Stimulated activated CD4-positive, alpha-beta T cell treated with anti-CD3 and anti-CD28 coated beads, Interleukin-15, amount 100 ng/mL, for 1 hour (primary cell): ENCODE results near the gene YJEFN3.
A peak's percentile ranks its signal among the peaks of the same experiment; 100 is the strongest.

ENCODE experiments used
- DNase-seq, 2 donors: peaks; one replicate each; pipeline ENCODE4 v3.0.0-alpha.2; 2020; ENCODE audit warnings: low read depth in 1 of 2, low spot score in 1 of 2

Gene YJEFN3

DNA sequence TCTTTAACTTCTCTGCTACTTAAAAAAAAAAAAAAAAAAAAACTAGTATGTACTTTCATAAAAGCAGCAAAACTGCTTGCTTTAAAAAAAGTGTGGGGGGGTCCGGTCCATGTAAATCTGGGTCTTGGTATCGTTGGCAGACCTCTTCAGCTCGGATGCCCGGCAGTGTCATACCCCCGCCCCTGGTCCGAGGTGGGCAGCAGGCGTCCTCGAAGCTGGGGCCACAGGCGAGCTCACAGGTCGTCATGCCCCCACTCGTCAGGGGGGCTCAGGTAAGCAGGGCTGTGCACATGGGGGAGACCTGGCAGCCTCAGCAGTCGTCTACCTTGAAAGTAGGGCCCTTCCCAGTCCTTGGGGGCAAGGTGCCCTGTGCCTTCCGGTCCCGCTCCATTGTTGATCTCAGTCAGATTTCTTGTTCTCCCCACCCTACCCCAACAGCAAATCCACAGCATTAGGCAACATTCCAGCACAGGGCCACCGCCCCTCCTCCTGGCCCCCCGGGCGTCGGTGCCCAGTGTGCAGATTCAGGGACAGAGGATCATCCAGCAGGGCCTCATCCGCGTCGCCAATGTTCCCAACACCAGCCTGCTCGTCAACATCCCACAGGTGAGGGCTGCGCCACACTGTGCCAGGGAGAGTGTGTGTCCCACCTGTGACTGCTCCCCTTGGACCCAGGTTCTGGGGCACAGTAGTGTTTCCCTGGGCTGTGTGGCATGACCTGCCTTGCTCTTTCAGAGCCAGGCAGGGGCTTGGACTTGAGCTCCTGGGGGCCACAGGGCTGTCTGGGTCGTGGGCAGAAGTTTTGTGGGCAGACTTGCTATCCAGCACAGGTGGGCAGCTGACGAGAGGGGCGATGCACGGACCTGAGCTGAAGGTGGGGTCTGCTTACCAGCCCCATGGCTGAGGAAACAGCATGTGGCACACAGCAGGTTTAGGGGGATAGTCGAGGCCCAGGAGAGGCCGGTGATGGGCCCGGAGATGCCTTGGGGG is 32.8 kb upstream of the YJEFN3 start:
- no peak for DNase-seq

DNA sequence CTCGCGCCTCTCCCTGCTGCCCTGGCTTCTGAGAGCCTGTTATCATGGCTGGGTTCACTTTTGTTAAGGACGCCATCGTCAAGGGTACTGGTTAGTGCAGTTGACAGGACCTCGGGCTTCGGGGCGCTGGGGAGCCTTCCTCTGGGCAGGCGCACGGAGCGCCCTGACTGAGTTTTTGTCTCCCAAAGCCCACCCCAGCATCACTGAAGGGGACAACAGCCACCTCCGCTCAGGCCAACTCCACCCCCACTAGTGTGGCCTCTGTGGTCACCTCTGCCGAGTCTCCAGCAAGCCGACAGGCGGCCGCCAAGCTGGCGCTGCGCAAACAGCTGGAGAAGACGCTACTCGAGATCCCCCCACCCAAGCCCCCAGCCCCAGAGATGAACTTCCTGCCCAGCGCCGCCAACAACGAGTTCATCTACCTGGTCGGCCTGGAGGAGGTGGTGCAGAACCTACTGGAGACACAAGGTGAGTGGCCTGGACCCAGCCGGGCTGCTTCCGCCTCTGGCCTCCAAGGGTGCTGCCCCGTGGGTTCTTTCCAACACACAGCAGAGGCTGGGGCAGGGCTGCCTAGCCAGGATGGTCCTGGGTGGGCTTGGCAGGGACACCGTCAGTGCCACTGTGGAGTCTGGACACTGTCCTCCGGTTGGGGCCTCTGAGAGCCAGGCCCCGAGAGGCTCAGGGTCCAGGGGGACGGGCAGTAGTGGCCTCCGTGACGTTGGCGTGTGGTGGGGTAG is 30.3 kb upstream of the YJEFN3 start:
- no peak for DNase-seq

DNA sequence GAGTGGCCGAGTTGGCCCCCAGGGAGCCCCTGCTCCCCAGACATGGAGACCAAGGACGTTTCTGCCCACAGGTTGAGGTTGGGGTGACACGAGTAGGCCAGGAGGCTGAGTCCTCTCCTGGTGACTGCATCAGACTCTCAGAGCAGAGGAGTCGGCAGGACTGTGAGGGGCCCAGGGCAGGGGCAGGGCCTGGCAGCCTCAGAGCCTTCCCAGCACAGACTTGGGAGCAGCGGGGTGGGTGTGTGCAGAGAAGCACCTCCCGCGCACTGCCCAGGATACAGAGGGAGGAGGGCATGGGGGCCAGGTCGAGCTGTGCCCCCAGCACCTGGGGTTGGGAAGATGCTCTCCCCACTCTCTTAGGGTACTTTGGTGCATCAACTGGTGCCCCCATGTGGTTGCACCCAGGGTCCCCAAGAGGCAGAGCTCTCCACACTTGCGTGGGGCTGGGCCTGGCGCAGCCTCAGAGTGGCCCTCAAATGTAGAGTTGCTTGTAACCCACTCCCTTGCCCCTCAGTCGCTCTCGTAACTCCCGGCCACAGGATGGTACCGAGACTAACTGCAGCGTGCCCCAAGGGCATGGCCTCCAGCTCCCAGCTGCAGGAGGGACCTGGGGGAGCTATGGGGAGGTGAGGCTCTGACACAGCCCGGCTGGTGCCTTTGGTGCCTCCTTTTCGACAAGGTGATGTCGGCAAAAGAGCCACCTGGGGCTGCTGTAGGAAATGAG is 29.3 kb upstream of the YJEFN3 start:
- DNase-seq: no peak

DNA sequence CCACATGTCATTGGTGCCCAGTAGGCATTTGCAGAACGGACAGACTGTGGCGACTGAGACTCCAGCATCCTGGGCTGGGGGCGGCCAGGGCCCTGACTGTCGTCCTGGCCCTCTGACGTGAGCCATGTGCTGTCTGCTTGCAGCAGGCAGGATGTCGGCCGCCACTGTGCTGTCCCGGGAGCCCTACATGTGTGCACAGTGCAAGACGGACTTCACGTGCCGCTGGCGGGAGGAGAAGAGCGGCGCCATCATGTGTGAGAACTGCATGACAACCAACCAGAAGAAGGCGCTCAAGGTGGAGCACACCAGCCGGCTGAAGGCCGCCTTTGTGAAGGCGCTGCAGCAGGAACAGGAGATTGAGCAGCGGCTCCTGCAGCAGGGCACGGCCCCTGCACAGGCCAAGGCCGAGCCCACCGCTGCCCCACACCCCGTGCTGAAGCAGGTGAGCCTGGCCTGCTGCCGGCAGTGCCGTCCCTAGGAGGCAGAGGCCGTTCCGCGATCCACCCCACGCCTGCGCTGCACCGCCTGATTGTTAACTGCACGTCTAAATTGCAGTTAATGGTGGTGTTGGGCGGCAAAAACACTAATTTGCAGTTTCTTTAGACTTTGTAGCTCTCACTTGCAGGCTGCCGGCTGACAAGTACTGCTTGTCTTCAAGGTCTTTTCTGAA is 27.6 kb upstream of the YJEFN3 start:
- no peak for DNase-seq

DNA sequence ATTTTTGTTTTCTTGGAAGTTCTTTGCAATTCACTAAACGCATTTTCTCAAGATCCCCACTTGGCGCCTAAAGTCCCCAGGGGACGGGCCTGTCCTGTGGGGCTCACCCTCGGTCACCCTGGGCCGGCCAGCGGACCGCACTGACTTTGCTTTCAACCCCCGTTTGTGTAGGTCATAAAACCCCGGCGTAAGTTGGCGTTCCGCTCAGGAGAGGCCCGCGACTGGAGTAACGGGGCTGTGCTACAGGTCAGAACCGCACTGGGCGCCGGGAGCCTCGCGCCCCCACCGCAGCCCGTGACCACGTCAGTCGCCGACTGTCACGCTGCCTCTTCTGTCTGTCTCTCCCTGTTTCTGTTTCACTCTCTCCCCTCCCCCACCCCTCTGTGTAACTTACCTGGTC is 26.9 kb upstream of the YJEFN3 start:
- no peak for DNase-seq

DNA sequence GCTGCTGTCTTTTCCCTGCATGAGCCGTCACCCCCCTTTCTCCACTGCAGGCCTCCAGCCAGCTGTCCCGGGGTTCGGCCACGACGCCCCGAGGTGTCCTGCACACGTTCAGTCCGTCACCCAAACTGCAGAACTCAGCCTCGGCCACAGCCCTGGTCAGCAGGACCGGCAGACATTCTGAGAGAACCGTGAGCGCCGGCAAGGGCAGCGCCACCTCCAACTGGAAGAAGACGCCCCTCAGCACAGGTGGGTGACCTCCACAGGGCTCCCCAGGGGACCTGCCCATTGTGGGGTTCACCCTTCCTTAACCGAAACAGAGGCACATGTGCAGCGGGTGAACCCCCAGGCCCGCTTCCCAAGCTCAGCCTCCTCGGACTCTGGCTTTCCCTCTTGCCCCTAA is 26.4 kb upstream of the YJEFN3 start:
- DNase-seq: no peak

DNA sequence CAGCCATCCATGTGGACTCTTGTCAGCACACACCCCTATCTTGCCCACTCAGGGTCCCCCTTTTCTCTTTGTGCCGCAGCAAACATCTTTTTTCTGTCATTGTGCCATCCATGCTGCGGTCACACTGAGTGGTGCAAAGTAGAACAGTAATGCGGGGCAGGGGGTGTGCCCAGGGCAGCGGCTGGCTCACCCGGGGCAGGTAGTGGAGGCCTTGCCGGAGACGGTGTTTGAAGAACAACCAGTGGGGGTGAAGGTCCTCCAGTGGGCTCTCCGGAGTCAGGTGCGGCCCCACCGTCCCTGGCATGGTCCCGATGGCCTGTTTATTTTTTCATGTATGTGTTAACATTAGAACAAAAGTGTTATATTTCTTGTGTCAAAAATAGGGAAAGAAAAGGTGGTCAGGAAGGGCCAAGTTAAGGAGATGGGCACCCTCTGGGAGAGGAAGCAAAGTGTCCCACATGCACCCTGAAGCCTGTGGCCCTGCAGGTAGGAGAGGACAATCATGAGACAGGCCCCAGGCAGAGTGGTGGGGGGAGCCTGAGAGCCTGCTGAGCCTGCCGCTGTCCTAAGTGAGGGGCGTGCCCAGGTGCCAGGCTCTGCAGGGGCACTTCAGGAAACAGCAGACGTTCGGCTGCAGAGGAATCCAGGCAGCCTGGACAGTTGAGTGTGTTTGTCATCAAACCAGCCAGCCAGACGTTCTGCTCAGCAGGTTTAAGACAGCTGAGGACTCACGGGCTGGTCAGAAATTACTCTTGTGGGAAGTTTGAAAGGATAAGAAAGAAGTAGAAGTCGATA is 25.7 kb upstream of the YJEFN3 start:
- DNase-seq: no peak

DNA sequence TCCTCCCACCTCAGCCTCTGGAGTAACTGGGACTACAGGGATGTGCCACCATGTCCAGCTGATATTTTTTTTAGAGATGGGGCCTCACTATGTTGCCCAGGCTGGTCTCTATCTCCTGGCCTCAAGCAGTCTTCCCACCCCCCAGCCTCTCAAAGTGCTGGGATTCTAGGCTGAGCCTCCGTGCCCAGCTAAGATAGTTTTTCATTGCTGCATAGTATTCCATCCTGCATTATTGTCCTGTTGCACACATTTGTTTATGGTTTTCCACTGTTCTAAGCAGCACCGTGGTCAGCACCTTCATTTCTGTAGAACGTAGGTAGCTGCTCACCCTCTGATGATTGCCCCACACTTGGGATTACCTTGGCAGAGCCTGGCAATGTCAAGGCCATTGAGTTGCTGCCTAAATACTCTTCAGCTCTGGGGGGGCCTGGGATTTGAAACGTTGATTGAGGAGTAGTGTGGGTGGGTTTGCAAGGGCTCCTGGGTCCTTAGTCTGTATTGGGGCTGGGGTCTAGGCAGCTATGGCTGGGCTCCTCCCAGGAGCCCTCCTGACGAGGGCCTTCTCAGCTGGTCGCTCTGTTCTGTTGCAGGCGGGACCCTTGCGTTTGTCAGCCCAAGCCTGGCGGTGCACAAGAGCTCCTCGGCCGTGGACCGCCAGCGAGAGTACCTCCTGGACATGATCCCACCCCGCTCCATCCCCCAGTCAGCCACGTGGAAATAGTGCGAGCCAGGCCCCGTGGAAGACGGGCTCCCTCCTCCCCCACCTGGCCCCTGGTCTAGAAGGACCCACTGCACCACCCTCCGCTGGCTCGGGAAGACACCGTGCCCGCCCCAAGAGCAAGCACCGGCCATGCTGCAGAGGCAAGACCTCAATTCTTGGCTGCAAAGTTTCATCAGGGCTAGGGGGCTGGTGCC is 23.7 kb upstream of the YJEFN3 start:
- DNase-seq: no peak

DNA sequence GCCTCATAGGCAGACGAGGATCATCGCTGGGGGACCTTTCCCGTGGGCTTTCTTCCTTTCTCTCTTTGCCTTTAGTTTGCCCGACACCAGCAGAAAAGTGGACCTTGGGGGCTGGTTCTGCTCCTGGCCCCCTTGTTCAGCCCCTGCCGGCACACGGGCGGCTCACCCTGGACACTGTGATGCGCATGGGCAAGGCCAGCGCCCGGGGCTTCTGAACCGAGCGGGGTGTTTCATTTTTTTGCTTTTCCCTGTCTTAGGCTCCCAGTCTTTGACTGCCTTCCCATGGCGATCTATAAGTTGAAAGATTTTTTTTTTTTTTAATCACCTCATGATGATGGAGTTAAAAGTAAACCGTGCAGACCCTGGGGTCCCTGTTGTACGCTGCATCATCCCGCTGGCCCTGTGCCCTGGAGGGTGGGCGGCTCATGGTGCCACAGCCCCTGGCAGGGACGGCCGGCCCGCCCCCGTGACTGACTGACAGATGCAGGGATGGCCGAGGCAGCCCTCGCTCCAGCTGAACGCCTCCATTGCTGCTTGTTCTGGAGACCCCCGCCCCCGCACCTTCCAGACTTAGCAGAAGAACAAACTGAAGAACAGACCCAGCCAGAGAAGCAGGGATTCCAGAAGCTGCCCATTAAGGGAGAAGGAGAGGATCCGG is 22.9 kb upstream of the YJEFN3 start:
- DNase-seq: no peak

DNA sequence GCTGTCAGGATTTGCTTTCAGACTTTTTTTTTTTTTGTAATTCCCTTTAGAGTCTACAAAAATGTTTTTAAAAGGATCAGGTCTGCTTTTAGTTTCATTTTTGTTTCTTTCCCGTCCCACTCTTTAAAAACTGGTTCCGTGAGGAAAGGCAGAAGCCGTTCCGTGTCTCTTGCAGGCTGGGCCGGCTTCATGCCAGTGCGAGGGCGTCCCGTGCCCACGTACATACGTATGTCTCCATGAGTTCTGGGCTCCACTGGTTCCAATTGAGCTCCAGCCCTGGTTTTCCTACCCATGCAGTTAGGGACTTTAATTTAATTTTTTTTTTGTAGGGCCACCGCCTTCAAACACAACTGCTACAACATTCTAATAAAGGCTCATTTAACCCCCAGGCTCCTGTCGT is 22.1 kb upstream of the YJEFN3 start:
- DNase-seq: no peak

DNA sequence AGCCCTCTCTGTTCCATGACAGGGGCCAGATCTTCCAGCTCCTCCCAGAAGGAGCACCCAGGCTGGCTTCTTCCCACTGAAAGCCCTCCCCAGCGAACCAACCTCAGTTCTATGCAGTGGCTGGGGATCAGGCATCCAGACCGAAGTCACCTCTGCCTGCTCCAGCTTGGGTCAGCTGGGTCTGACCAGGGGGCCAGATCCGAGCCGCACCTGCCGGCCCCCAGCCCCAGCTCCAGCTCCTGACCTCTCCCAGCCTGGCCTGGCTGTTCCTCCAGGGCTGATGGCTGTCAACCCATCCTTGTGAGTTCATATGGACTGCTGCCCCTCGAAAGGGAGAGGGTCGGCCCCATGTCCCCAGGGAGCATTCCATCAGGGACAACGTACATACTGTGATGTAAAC is 21.4 kb upstream of the YJEFN3 start:
- DNase-seq: no peak

DNA sequence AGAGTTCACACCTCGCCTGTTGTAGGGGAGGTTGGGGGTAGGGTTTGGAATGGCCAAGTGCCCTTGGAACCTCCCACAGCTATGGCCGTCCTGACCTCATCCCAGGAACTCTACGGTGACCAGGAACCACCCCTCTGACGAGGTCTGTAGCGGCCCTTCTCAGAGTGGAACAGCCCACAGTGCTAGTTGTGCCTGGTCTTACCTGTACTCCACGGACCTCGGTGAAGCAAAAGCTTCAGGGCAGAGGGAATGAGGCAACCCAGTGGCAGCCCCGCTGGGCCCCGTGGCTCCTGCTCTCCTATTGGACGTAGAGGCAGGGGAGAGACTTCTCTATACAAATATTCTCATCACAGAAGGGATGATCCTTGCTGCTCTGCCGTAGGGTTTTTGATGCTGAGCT is 20.5 kb upstream of the YJEFN3 start:
- DNase-seq: no peak

DNA sequence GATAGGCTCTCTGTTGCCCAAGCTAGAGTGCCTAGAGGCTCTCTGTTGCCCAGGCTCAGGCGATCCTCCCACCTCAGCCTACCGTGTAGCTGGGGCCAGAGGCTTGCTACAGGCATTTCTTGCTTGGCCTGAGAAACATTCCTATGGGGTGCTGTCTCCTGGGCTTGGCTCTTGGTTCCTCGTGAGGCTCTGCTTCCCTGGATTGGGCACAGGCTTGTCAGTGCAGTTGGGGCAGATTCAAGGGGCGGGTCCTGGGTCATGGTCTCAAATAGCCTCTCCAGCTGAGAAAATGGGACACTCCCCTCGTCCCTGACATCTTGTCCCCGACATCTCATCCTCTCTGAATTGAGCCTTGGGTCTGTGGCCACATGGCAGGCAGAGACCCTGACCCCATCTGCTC is 18.3 kb upstream of the YJEFN3 start:
- DNase-seq: no peak

DNA sequence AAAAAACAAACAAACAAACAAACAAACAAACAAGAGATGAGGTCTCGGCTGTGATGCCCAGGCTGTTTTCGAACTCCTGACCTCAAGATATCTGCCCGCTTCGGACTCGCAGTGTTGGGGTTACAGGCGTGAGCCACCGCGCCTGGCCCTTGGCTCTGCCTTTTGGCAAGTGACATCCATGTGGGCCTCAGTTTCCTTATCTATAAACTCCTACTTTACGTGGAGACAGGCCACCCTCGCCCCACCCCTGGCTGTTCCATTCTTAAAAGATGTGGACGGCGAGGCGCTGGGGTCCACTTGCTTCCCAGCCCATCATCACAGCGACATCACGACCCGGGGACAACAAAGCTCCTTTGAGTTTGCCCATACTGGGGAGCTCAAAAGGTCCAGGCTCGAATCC is 15.0 kb upstream of the YJEFN3 start:
- no peak for DNase-seq

DNA sequence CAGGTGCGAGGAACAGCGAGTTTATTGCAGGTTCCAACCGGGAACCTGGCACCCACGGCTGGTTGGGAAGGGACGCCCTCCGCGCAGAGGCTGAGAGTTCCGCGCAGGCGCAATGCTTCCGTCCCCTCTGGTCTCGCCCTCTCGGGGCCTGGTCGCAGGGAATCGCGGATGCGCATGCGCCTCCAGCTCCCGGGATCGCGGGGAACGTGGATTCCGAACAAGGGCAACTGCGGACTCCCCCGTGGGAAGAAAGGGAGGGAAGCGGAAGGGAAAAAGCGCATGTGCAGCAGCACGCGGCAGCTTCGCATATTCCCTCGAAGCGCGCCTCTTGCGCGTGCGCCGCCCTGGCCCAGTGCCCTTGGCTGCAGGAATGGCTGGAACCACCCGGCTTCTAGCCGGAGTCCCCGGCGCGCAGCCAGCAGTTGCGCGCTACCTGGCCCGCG is 14.5 kb upstream of the YJEFN3 start:
- DNase-seq: no peak

DNA sequence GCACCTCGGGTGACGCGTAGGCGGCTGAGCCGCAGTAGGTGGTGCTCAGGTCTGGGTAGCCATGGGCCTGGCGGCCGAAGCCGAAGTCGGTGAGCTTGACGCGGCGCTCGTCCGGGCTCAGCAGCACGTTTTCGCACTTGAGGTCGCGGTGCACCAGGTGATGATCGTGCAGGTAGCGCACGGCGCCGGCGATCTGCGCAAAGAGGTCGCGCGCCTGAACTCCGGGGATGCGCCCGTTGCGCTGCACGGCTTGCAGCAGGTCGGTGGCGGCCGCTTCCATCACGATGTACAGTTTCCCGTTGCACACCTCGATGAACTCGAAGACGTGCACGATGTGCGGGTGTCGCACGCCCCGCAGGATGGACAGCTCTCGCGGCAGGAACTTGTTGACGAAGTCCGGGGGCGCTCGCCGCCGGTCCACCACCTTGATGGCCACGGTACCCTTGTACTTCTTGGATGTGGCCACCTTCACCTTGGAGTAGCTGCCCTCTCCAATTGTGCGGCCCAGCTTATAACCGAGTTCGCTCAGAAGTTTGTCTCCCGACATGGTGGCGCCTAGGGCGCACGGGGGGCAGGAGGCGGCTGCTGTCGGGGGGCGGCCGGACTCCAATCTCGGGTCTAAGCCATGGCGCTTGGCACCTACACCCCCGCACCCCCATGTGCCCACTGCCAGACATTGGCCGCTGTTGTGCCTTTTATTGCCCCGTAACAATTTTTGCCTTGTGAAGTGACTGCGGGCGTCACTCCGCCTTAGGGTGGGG is 13.7 kb upstream of the YJEFN3 start, which contains the start of gene TSSK6:
TSS of gene TSSK6 (minus strand) at position 668 of the 761 bp plus-strand sequence. CDS start at position 547, 121 bp downstream.
- no peak for DNase-seq

DNA sequence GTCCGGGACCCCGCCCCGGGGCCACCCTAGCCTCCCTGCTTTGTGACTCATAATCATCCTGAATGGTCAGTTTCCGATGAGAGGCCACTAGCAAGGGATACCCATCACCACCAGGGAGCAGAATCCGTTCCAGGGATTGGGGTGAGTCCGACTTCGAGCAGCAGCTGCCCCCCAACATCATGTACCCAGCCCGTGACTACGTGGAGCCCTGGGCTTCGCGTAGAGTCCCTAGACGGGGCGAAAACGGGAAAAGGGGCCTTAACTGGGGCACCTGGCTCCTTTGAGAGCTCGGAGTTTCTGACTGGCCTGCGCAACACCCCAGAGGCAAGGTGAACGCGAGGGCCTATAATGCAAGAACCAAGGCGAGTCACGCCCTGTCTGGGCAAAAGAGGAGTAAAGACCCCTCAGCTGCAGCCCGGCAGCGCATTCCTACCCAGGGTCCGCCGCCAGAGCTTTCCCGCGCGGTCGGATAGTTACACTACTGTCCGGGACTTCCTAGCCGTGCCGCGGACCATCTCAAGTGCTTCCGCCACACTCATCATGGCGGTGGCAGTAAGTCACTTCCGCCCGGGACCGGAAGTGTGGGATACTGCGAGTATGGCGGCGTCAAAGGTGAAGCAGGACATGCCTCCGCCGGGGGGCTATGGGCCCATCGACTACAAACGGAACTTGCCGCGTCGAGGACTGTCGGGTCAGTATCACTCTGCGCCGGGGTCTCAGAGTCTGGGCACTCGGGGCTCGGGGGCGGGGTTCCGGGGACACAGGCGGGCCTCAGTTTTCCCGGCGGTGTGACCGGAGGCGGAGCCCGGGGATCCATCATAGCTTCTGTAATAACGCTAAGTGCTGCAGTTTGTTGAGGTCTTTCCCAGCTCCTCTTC is 12.8 kb upstream of the YJEFN3 start, which contains the start of gene NDUFA13:
TSS of gene NDUFA13 (plus strand) at position 584 of the 878 bp plus-strand sequence. CDS start at position 598, 14 bp downstream.
- DNase-seq: peak; percentile 92 to 93
